Stimulated activated CD8-positive, alpha-beta memory T cell treated with anti-CD3 and anti-CD28 coated beads, Interleukin-2, amount 100 ng/mL, for 48 hours (primary cell): ENCODE results near the gene PTPRH.

Source experiments
- DNase-seq, 2 donors: peaks; one replicate each; pipeline ENCODE4 v3.0.0-alpha.2; 2020; ENCODE audit warnings: low read depth in 2 of 2

Gene PTPRH

GRCh38 chr19:55208880-55209692 lies at the start of gene PTPRH:
PTPRH (minus strand) TSS chr19:55209501; CDS start chr19:55209433, 68 bp downstream.
- DNase-seq: no peak

- peak; percentile 30 to 36 for DNase-seq
Measured at GRCh38 chr19:55258476-55258827, 49.2 kb upstream of the PTPRH start.

GRCh38 chr19:55257461-55258420 lies 48.4 kb upstream of the PTPRH start:
- no peak for DNase-seq

GRCh38 chr19:55256562-55257460 lies 47.5 kb upstream of the PTPRH start:
- no peak for DNase-seq

- DNase-seq: peak; percentile 50 to 59
Measured at GRCh38 chr19:55255618-55256423, 46.5 kb upstream of the PTPRH start.

GRCh38 chr19:55254625-55254977 lies 45.3 kb upstream of the PTPRH start:
- no peak for DNase-seq

- DNase-seq: peak; percentile 24 to 33
Measured at GRCh38 chr19:55253842-55254624, 44.7 kb upstream of the PTPRH start.

- DNase-seq: no peak
Measured at GRCh38 chr19:55252760-55253663, 43.7 kb upstream of the PTPRH start.

- peak; percentile 15 to 35 for DNase-seq
Measured at GRCh38 chr19:55251341-55252081, 42.2 kb upstream of the PTPRH start.

GRCh38 chr19:55250262-55251036 lies 41.1 kb upstream of the PTPRH start:
- no peak for DNase-seq

GRCh38 chr19:55249841-55250240 lies 40.5 kb upstream of the PTPRH start:
- DNase-seq: no peak

GRCh38 chr19:55248704-55249103 lies 39.4 kb upstream of the PTPRH start:
- DNase-seq: no peak

GRCh38 chr19:55248166-55248675 lies 38.9 kb upstream of the PTPRH start:
- no peak for DNase-seq

GRCh38 chr19:55247621-55248099 lies 38.4 kb upstream of the PTPRH start:
- DNase-seq: no peak

- DNase-seq: no peak
Measured at GRCh38 chr19:55246462-55247451, 37.5 kb upstream of the PTPRH start.
